ENCODE results near the gene ZBTB25. TPM values are rescaled to one million over a fixed set of nuclear protein-coding genes. Genes with fewer than 3 reads are reported as not detected.
A peak's percentile ranks its signal among the peaks of the same experiment; 100 is the strongest.

Gene ZBTB25
- total RNA-seq, 1 experiment from 2014 or later, result 19.0 TPM

DNA sequence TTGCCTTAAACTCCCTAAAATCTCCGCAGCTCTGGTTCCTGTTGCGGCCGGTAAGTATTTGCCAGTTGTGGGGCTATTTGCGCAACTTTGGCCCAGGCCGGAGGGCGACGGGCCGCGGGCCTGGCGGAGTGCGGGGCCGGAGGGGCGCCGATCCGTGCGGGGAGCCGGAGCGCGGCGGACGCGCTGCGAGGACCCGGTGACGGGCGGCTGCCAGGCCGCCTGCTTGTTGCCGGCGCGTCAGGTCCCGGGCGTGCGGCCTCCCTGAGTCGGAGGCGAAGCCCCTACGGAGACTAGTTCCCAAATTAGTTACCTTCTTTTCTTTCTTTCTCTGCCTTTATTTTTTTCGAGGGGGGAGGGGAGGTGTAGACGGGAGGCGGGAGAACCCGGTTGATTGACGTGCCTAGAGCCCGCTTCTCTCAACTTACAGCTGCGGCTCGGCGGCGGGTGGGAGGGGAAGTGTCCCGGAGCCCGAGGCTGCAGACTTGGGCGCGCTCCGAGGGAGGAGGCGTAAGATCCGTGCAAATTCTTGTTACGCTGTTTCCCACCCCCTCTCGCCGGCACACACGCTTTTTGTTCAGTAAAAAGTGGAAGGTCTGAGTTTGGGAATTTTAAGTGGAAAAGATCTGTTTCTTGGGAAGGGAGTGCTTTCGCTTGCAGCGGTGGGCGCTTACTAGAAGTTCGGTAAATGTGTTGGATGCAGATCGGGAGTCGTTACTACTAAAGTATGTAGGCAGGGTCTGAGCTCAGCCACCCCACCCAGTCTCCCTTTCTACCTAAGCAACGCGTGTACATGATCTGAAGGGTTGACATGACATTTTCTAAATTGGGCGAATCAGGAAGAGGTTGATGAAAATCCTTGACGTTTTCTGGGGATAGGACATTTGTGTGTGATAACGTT lies 1.5 kb upstream of the ZBTB25 start:
- Histone ChIP-seq H3K4me1 (ENCODE audit: control insufficient read depth in 1 of 2, insufficient read depth in 2 of 2, low read length in 2 of 2) (peaks cover 32 to 62% of the 10 kb centered on the region in 2 experiments), H3K9me3 (ENCODE audit: control insufficient read depth in 1 of 2, insufficient read depth in 1 of 2, low read depth in 1 of 2, low read length in 2 of 2) (no peaks in the 10 kb centered on the region)
- intact Hi-C loops (cut with micrococcal nuclease), result loop anchor here (1.0 to 2.0 kb wide), 2 partner anchors 117 to 166 kb away; partner anchors contain the start of gene MTHFD1

DNA sequence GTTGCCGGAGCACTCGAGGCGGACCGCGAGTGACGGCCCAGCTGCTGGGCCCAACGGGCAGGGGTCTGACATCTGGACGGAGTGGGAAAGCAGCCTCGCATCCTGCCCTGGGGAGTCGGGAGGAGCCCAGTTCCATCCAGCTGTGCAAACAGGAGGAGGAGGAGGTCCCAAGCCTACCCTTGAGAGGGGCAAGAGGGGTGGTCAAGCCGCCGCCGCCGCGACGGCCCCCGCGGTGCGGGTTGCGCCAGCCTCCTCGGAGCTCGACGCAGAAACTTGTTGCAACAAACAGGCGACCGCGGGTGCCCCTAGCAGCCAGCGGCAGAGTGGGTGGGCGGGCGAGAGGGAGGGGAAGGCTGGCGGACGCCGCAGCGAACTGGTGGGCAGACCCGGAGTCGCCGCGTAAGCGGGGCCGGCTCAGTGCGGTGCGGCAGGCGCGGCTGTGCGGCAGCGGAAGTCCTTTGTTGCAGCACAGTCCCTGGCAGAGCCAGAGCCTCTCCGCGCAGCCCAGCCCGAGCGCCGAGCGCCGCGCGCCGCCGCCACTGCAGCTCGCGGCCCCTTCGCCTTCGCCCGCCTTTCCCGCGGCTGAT lies 765 bp upstream of the ZBTB25 start, which contains the start of gene ZBTB1:
Gene ZBTB1 (plus strand): TSS at position 461 of the 587 bp plus-strand sequence. CDS start 16,735 bp downstream, outside the sequence.
- RAD21 ChIA-PET (ENCODE audit: low non-redundant PET in 1 of 2, low total read pairs in 2 of 2, uncharacterized antibody in 2 of 2, unreplicated experiment in 2 of 2), result interaction anchor here in 1 of 2 experiments (1.0 kb wide), 1 partner anchor 375 kb away, joined by 4 read pairs; the partner anchor contains the start of gene SPTB
- H3K9ac ChIP-seq (ENCODE audit: low read length), result peak within 1 kb of the TSS; percentile 85
- no peak within 1 kb of the TSS for H2AFZ ChIP-seq (ENCODE audit: low read depth, low read length, poor library complexity, severe bottlenecking)
- peak within 1 kb of the TSS; percentile 74 to 97 for H3K4me3 ChIP-seq (replicated peaks in 1 of 2; ENCODE audit: low read depth in 1 of 2, low read length in 2 of 2)
- no peaks in the 10 kb centered on the region for H3K36me3 ChIP-seq (ENCODE audit: control insufficient read depth in 1 of 2, insufficient read depth in 2 of 2, low read length in 2 of 2)
- ATAC-seq (peak; percentile 59), DNase-seq (ENCODE audit: low read depth, low spot score) (peak; percentile 65)
- peak within 1 kb of the TSS; percentile 95 for H3K27ac ChIP-seq (ENCODE audit: low read depth, low read length)
- H3K9me2 ChIP-seq (ENCODE audit: insufficient read depth), result no peaks in the 10 kb centered on the region
- POLR2A ChIA-PET, result interaction anchor here (0.6 to 1.3 kb wide), 8 partner anchors 8 to 485 kb away, joined by 3 to 5 read pairs (median 4); partner anchors contain the start of gene MTHFD1
- peak; percentile 81; the same call in 1 of the 2 replicates for TF ChIP-seq POLR2AphosphoS5 (IDR thresholded peaks at IDR 0.05; ENCODE audit: low read depth, low read length)
- peak; percentile 68 for TF ChIP-seq TCF7L2 (IDR thresholded peaks at IDR 0.05; ENCODE audit: borderline replicate concordance, extremely low read depth, insufficient read depth, insufficient read length)
- TF ChIP-seq JUND (IDR thresholded peaks at IDR 0.05), result no peak
- TF ChIP-seq, protein P1, sequence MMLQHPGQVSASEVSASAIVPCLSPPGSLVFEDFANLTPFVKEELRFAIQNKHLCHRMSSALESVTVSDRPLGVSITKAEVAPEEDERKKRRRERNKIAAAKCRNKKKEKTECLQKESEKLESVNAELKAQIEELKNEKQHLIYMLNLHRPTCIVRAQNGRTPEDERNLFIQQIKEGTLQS (IDR thresholded peaks at IDR 0.05), result no peak
- no peak for TF ChIP-seq RAD21 (IDR thresholded peaks at IDR 0.05; ENCODE audit: low read depth)
- TF ChIP-seq SP1 (IDR thresholded peaks at IDR 0.05; ENCODE audit: low read depth), result no peak
- no peak for TF ChIP-seq CTCF (IDR thresholded peaks at IDR 0.05 in 2 of 3, conservative IDR thresholded peaks at IDR 0.05 in 1 of 3; ENCODE audit: borderline replicate concordance in 1 of 3, insufficient read depth in 1 of 3, low read depth in 2 of 3, low read length in 2 of 3)
- peak; percentile 85 for TF ChIP-seq POLR2A (IDR thresholded peaks at IDR 0.05; ENCODE audit: borderline replicate concordance, extremely low read depth, insufficient read depth, insufficient read length)
- no peaks in the 10 kb centered on the region for H3K27me3 ChIP-seq (ENCODE audit: insufficient read depth, low read length)
- peaks cover 35 to 58% of the 10 kb centered on the region in 2 experiments for H3K4me1 ChIP-seq (ENCODE audit: control insufficient read depth in 1 of 2, insufficient read depth in 2 of 2, low read length in 2 of 2)
- no peaks in the 10 kb centered on the region for H3K9me3 ChIP-seq (ENCODE audit: control insufficient read depth in 1 of 2, insufficient read depth in 1 of 2, low read depth in 1 of 2, low read length in 2 of 2)
- no peaks in the 10 kb centered on the region for H4K20me1 ChIP-seq (ENCODE audit: insufficient read depth)
- BruUV-seq (replicated peaks), result no TSS peak
- H3K4me2 ChIP-seq (ENCODE audit: low read length), result peak within 1 kb of the TSS; percentile 89
- peaks cover 82% of the 10 kb centered on the region for H3K79me2 ChIP-seq (ENCODE audit: insufficient read depth, low read length)
- CTCF ChIA-PET, result no interaction called here
- intact Hi-C loops (cut with micrococcal nuclease), result loop anchor here (2.0 kb wide), 1 partner anchor 166 kb away; no protein-coding TSS in a partner anchor

More for the DNA sequence above, 1.5 kb upstream of the ZBTB25 start:
- peaks cover 80% of the 10 kb centered on the region for H3K79me2 ChIP-seq (ENCODE audit: insufficient read depth, low read length)
- H3K36me3 ChIP-seq (ENCODE audit: control insufficient read depth in 1 of 2, insufficient read depth in 2 of 2, low read length in 2 of 2), result no peaks in the 10 kb centered on the region
- no peaks in the 10 kb centered on the region for H3K9me2 ChIP-seq (ENCODE audit: insufficient read depth)
- peak overlapping the region; percentile 95 for H3K27ac ChIP-seq (ENCODE audit: low read depth, low read length)
- RAD21 ChIA-PET (ENCODE audit: low non-redundant PET in 1 of 2, low total read pairs in 2 of 2, uncharacterized antibody in 2 of 2, unreplicated experiment in 2 of 2), result interaction anchor here in 1 of 2 experiments (1.0 kb wide), 1 partner anchor 374 kb away, joined by 4 read pairs; the partner anchor contains the start of gene SPTB
- H3K4me2 ChIP-seq (ENCODE audit: low read length), result peak overlapping the region; percentile 89
- peak; percentile 53 for ATAC-seq
- no peak overlapping the region for H2AFZ ChIP-seq (ENCODE audit: low read depth, low read length, poor library complexity, severe bottlenecking)
- CTCF ChIA-PET, result no interaction called here
- H3K27me3 ChIP-seq (ENCODE audit: insufficient read depth, low read length), result no peaks in the 10 kb centered on the region
- TF ChIP-seq ZFX (IDR thresholded peaks at IDR 0.05) (peak; percentile 91), EZH2phosphoT487 (IDR thresholded peaks at IDR 0.05; ENCODE audit: borderline replicate concordance) (no peak)
- H3K9ac ChIP-seq (ENCODE audit: low read length), result peak overlapping the region; percentile 85
- POLR2A ChIA-PET, result interaction anchor here (0.6 to 1.3 kb wide), 5 partner anchors 9 to 124 kb away, joined by 3 to 5 read pairs (median 3); partner anchors contain the start of gene MTHFD1
- BruUV-seq (replicated peaks), result TSS peak; percentile 62
- DNase-seq (ENCODE audit: low read depth, low spot score), result peak; percentile 58
- peak overlapping the region; percentile 74 to 97 for H3K4me3 ChIP-seq (replicated peaks in 1 of 2; ENCODE audit: low read depth in 1 of 2, low read length in 2 of 2)
- H4K20me1 ChIP-seq (ENCODE audit: insufficient read depth), result no peaks in the 10 kb centered on the region

Measured in HCT116 (cell line).